HEK293 (cell line): ENCODE measurements around the gene ELAVL3.

Experiments used
- CTCF ChIA-PET: fragments of 350-600 bp; formaldehyde crosslinking; extraction: SDS; loops from one replicate; lab custom pipeline; 2021; ENCODE audit warnings: antibody characterized with exemption; lab: Yijun Ruan, JAX
- POLR2A ChIA-PET: fragments of 300-600 bp; formaldehyde crosslinking; extraction: SDS; loops from one replicate; lab custom pipeline; 2020; ENCODE audit warnings: antibody characterized with exemption, inconsistent platforms; lab: Yijun Ruan, JAX
- H3K27ac ChIP-seq: fragments of 200-500 bp; sonication (Bioruptor generic); 2 replicates; pipeline ENCODE4 v1.5.1; 2014; ENCODE audit warnings: low read depth, low read length, control low read depth, inconsistent platforms; ENCODE audit errors: extremely low read depth
- H3K36me3 ChIP-seq, 2 experiments: fragments of 200-500 bp in 1 of 2; sonication (Bioruptor generic) in 1 of 2; 1 replicate in 1 of 2; 2 replicates in 1 of 2; pipeline ENCODE4 v1.5.1; 2014 to 2017; ENCODE audit warnings: inconsistent platforms in 2 of 2, low read length in 2 of 2; ENCODE audit not compliant: control insufficient read depth in 2 of 2, insufficient read depth in 1 of 2
- H3K4me1 ChIP-seq: fragments of 200-500 bp; sonication (Bioruptor generic); 2 replicates; pipeline ENCODE4 v1.5.1; 2014; ENCODE audit warnings: mild to moderate bottlenecking, low read length, inconsistent platforms; ENCODE audit not compliant: control insufficient read depth, insufficient read depth
- H3K4me3 ChIP-seq: 2 replicates; pipeline ENCODE4 v1.5.1; 2011; ENCODE audit warnings: low read depth, mild to moderate bottlenecking, control low read depth, low read length, moderate library complexity
- H3K9me3 ChIP-seq: fragments of 200-500 bp; sonication (Bioruptor generic); 2 replicates; pipeline ENCODE4 v1.5.1; 2014; ENCODE audit warnings: low read depth, low read length, inconsistent platforms; ENCODE audit not compliant: control insufficient read depth, insufficient read depth
- ELK4 ChIP-seq: IDR thresholded peaks from 2 replicates; pipeline ENCODE4 v1.6.1; 2011; ENCODE audit warnings: mild to moderate bottlenecking, low read depth, low read length, borderline replicate concordance
- GLIS1 ChIP-seq: fragments of 450-650 bp; formaldehyde crosslinking; IDR thresholded peaks from 2 replicates; pipeline ENCODE4 v1.5.1; 2016; ENCODE audit warnings: missing biosample characterization, missing genetic modification characterization
- GLIS2 ChIP-seq: fragments of 450-650 bp; formaldehyde crosslinking; IDR thresholded peaks from 2 replicates; pipeline ENCODE4 v1.5.1; 2016; ENCODE audit warnings: missing biosample characterization, missing genetic modification characterization
- INSM2 ChIP-seq: fragments of 450-650 bp; formaldehyde crosslinking; IDR thresholded peaks from 2 replicates; pipeline ENCODE4 v1.5.1; 2016; ENCODE audit warnings: missing biosample characterization, missing genetic modification characterization
- KLF9 ChIP-seq: fragments of 450-650 bp; formaldehyde crosslinking; IDR thresholded peaks from 2 replicates; pipeline ENCODE4 v1.5.1; 2016; ENCODE audit warnings: missing biosample characterization, missing genetic modification characterization, low read depth
- OSR2 ChIP-seq: fragments of 450-650 bp; formaldehyde crosslinking; IDR thresholded peaks from 2 replicates; pipeline ENCODE4 v1.5.1; 2016; ENCODE audit warnings: missing biosample characterization, missing genetic modification characterization
- PRDM1 ChIP-seq: fragments of 450-650 bp; formaldehyde crosslinking; IDR thresholded peaks from 2 replicates; pipeline ENCODE4; 2016; ENCODE audit warnings: missing biosample characterization, missing genetic modification characterization
- TCF7L2 ChIP-seq: IDR thresholded peaks from 2 replicates; pipeline ENCODE4 v1.6.1; 2011; ENCODE audit warnings: low read depth, mild to moderate bottlenecking, inconsistent platforms, low read length, moderate library complexity, borderline replicate concordance
- ZEB2 ChIP-seq: fragments of 450-650 bp; formaldehyde crosslinking; IDR thresholded peaks from 2 replicates; pipeline ENCODE4 v1.5.1; 2016; ENCODE audit warnings: missing biosample characterization, missing genetic modification characterization
- ZFHX2 ChIP-seq: fragments of 450-650 bp; formaldehyde crosslinking; conservative IDR thresholded peaks from 2 replicates; pipeline ENCODE4 v1.5.1; 2016; ENCODE audit warnings: missing biosample characterization, missing genetic modification characterization
- ZNF10 ChIP-seq: fragments of 450-650 bp; formaldehyde crosslinking; IDR thresholded peaks from 2 replicates; pipeline ENCODE4 v1.5.1; 2017; ENCODE audit warnings: missing biosample characterization, missing genetic modification characterization
- ZNF169 ChIP-seq: fragments of 450-650 bp; formaldehyde crosslinking; IDR thresholded peaks from 2 replicates; pipeline ENCODE4 v1.5.1; 2016; ENCODE audit warnings: missing biosample characterization, missing genetic modification characterization
- ZNF223 ChIP-seq: fragments of 450-650 bp; formaldehyde crosslinking; IDR thresholded peaks from 2 replicates; pipeline ENCODE4 v1.5.1; 2016; ENCODE audit warnings: missing biosample characterization, missing genetic modification characterization
- ZNF274 ChIP-seq, 2 experiments: fragments of 200-500 bp in 1 of 2; fragments of 450-650 bp in 1 of 2; sonication (Bioruptor generic) in 1 of 2; formaldehyde crosslinking in 1 of 2; IDR thresholded peaks; 2 replicates each; pipeline versions ENCODE4 v1.5.1 to v1.6.1; 2014 to 2016; ENCODE audit warnings: borderline replicate concordance in 1 of 2, inconsistent platforms in 1 of 2, low read length in 1 of 2, missing biosample characterization in 1 of 2, missing genetic modification characterization in 1 of 2
- ZNF350 ChIP-seq: fragments of 450-650 bp; formaldehyde crosslinking; IDR thresholded peaks from 2 replicates; pipeline ENCODE4 v1.5.0; 2017; ENCODE audit warnings: missing biosample characterization, mild to moderate bottlenecking, missing genetic modification characterization
- ZNF366 ChIP-seq: fragments of 450-650 bp; formaldehyde crosslinking; conservative IDR thresholded peaks from 2 replicates; pipeline ENCODE4 v1.5.1; 2016; ENCODE audit warnings: missing biosample characterization, missing genetic modification characterization
- ZNF398 ChIP-seq: fragments of 450-650 bp; formaldehyde crosslinking; IDR thresholded peaks from 2 replicates; pipeline ENCODE4 v1.5.1; 2017; ENCODE audit warnings: missing biosample characterization, missing genetic modification characterization
- ZNF473 ChIP-seq: fragments of 450-650 bp; formaldehyde crosslinking; IDR thresholded peaks from 2 replicates; pipeline ENCODE4 v1.5.1; 2017; ENCODE audit warnings: missing biosample characterization, missing genetic modification characterization
- ZNF48 ChIP-seq: fragments of 450-650 bp; formaldehyde crosslinking; IDR thresholded peaks from 2 replicates; pipeline ENCODE4 v1.5.1; 2016; ENCODE audit warnings: missing biosample characterization, missing genetic modification characterization
- ZNF514 ChIP-seq: fragments of 450-650 bp; formaldehyde crosslinking; IDR thresholded peaks from 2 replicates; pipeline ENCODE4 v1.5.1; 2016; ENCODE audit warnings: missing biosample characterization, missing genetic modification characterization
- ZNF529 ChIP-seq: fragments of 450-650 bp; formaldehyde crosslinking; IDR thresholded peaks from 2 replicates; pipeline ENCODE4 v1.5.1; 2017; ENCODE audit warnings: missing genetic modification characterization, missing biosample characterization; ENCODE audit not compliant: insufficient replicate concordance
- ZNF548 ChIP-seq: fragments of 450-650 bp; formaldehyde crosslinking; IDR thresholded peaks from 2 replicates; pipeline ENCODE4 v1.5.1; 2016; ENCODE audit warnings: missing biosample characterization, missing genetic modification characterization
- ZNF600 ChIP-seq: fragments of 450-650 bp; formaldehyde crosslinking; IDR thresholded peaks from 2 replicates; pipeline ENCODE4 v1.5.1; 2016; ENCODE audit warnings: missing biosample characterization, missing genetic modification characterization
- ZNF629 ChIP-seq: fragments of 450-650 bp; formaldehyde crosslinking; IDR thresholded peaks from 2 replicates; pipeline ENCODE4 v1.5.1; 2017; ENCODE audit warnings: missing biosample characterization, missing genetic modification characterization
- ZNF639 ChIP-seq: fragments of 450-650 bp; formaldehyde crosslinking; IDR thresholded peaks from 2 replicates; pipeline ENCODE4 v1.5.1; 2016; ENCODE audit warnings: missing biosample characterization, missing genetic modification characterization
- ZNF777 ChIP-seq: fragments of 450-650 bp; formaldehyde crosslinking; IDR thresholded peaks from 2 replicates; pipeline ENCODE4 v1.5.1; 2017; ENCODE audit warnings: missing biosample characterization, missing genetic modification characterization, borderline replicate concordance
- TF ChIP-seq, protein P1 (sequence below): fragments of 450-650 bp; formaldehyde crosslinking; IDR thresholded peaks from 2 replicates; pipeline ENCODE4 v1.5.1; 2017; ENCODE audit warnings: missing biosample characterization, missing genetic modification characterization
- TF ChIP-seq, protein P2 (sequence below): fragments of 450-650 bp; formaldehyde crosslinking; IDR thresholded peaks from 2 replicates; pipeline ENCODE4 v1.5.1; 2016; ENCODE audit warnings: missing biosample characterization, missing genetic modification characterization

ELAVL3 gene

GRCh38 chr19:11481534-11482383, 913 bp upstream of the ELAVL3 start:
- Histone ChIP-seq H3K4me1 (no peaks in the 10 kb centered on the region), H3K4me3 (peak overlapping the region; percentile 28), H3K36me3 (peaks cover 0 to 8% of the 10 kb centered on the region in 2 experiments; a peak in 2 of 3 replicates), H3K9me3 (no peaks in the 10 kb centered on the region), H3K27ac (peak overlapping the region; percentile 33; the same call in 1 of the 2 replicates)
- CTCF ChIA-PET, result interaction anchor here (0.6 to 3.4 kb wide), 43 partner anchors 9 to 1569 kb away, joined by 3 to 42 read pairs (median 4); partner anchors contain the start of genes CCDC159, EPOR, RAB3D and SWSAP1
- POLR2A ChIA-PET, result interaction anchor here (0.7 to 2.1 kb wide), 6 partner anchors 46 to 356 kb away, joined by 3 to 13 read pairs (median 8); partner anchors contain the start of genes ODAD3, PRKCSH and SWSAP1
- TF ChIP-seq ZNF10 (tag by site-specific recombination) (0 out of 2 replicates have a peak, but pooled peaks have one; percentile 9), ZNF48 (tag by site-specific recombination) (no peak), PRDM1 (tag by site-specific recombination) (no peak), OSR2 (tag by site-specific recombination) (no peak), ZNF366 (tag by site-specific recombination) (no peak), KLF9 (tag by site-specific recombination) (peak; percentile 20), ZNF514 (no peak), ZNF639 (tag by site-specific recombination) (no peak), ELK4 (no peak), TCF7L2 (no peak), ZEB2 (no peak), ZNF777 (peak; percentile 98), ZNF223 (tag by site-specific recombination) (0 out of 2 replicates have a peak, but pooled peaks have one; percentile 60), GLIS1 (tag by site-specific recombination) (peak; percentile 83), ZNF629 (tag by site-specific recombination) (no peak), ZNF529 (tag by site-specific recombination) (no peak), GLIS2 (tag by site-specific recombination) (0 out of 2 replicates have a peak, but pooled peaks have one; percentile 95), ZNF600 (peak; percentile 76), ZNF169 (tag by site-specific recombination) (no peak), ZNF473 (tag by site-specific recombination) (no peak), ZNF548 (tag by site-specific recombination) (no peak), ZNF274 (IDR thresholded peaks at IDR 0.05; ENCODE audit: low read length) (no peak), ZNF274 (tag by site-specific recombination; IDR thresholded peaks at IDR 0.05; ENCODE audit: borderline replicate concordance) (no peak), ZNF398 (tag by site-specific recombination) (peak; percentile 83), ZNF350 (no peak), INSM2 (tag by site-specific recombination) (0 out of 2 replicates have a peak, but pooled peaks have one; percentile 17), ZFHX2 (tag by site-specific recombination) (peak; percentile 28; the same call in 1 of the 2 replicates)
- TF ChIP-seq, protein P1, sequence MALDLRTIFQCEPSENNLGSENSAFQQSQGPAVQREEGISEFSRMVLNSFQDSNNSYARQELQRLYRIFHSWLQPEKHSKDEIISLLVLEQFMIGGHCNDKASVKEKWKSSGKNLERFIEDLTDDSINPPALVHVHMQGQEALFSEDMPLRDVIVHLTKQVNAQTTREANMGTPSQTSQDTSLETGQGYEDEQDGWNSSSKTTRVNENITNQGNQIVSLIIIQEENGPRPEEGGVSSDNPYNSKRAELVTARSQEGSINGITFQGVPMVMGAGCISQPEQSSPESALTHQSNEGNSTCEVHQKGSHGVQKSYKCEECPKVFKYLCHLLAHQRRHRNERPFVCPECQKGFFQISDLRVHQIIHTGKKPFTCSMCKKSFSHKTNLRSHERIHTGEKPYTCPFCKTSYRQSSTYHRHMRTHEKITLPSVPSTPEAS (tag by site-specific recombination), result peak; percentile 18; the same call in 1 of the 2 replicates
- TF ChIP-seq, protein P2, sequence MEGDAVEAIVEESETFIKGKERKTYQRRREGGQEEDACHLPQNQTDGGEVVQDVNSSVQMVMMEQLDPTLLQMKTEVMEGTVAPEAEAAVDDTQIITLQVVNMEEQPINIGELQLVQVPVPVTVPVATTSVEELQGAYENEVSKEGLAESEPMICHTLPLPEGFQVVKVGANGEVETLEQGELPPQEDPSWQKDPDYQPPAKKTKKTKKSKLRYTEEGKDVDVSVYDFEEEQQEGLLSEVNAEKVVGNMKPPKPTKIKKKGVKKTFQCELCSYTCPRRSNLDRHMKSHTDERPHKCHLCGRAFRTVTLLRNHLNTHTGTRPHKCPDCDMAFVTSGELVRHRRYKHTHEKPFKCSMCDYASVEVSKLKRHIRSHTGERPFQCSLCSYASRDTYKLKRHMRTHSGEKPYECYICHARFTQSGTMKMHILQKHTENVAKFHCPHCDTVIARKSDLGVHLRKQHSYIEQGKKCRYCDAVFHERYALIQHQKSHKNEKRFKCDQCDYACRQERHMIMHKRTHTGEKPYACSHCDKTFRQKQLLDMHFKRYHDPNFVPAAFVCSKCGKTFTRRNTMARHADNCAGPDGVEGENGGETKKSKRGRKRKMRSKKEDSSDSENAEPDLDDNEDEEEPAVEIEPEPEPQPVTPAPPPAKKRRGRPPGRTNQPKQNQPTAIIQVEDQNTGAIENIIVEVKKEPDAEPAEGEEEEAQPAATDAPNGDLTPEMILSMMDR (tag by site-specific recombination), result peak; percentile 71
